ENCODE data around the gene IL16.

- TF ChIP-seq SP1 (IDR thresholded peaks at IDR 0.05) (no peak), LEF1 (IDR thresholded peaks at IDR 0.05; ENCODE audit: borderline replicate concordance) (no peak), ARNT (IDR thresholded peaks at IDR 0.05) (no peak), PKNOX1 (IDR thresholded peaks at IDR 0.05) (no peak), SUZ12 (IDR thresholded peaks at IDR 0.05) (no peak)
Measured at GRCh38 chr15:81331600-81331999, 134.9 kb downstream of the IL16 start.
